Measurements from ENCODE around the gene ADD3.
"Not testable (repeated sequence)": the region's sequence is repeated elsewhere in the genome, so short reads cannot be mapped to it uniquely, and the experiment has no call there.

ADD3 gene

DNA sequence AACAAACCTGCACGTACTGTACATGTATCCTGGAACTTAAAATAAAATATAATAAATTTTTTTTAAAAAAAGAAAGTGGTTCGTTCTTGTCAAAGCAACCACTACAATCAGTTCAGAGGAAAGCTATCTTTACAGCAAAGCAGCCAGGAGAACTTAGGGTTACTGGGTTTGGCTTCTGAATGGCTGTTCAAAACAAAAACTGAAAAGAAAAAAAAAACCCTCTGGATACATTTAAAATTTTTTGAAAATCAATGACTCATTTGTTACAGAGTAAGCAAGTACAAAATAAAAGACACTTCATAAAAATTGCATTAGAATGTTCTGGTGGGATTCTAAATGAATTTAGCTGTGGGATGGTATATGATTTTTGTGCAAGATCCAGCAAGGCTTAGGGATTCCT, 28.6 kb upstream of the ADD3 start:
- H3K9ac ChIP-seq (ENCODE audit: low read length) = no peak overlapping the region
- H3K9me3 ChIP-seq (ENCODE audit: control insufficient read depth, low read depth, low read length) = no peaks in the 10 kb centered on the region
- no peak overlapping the region for H3K27ac ChIP-seq (ENCODE audit: low read length)
- H3K27me3 ChIP-seq (ENCODE audit: control insufficient read depth, insufficient read depth, low read length) = no peaks in the 10 kb centered on the region
- no peaks in the 10 kb centered on the region for H3K36me3 ChIP-seq (ENCODE audit: control insufficient read depth, low read depth, low read length)
- no peaks in the 10 kb centered on the region for H3K4me1 ChIP-seq (ENCODE audit: control insufficient read depth, low read depth, low read length)
- H3K4me3 ChIP-seq (ENCODE audit: low read length) = no peak overlapping the region

DNA sequence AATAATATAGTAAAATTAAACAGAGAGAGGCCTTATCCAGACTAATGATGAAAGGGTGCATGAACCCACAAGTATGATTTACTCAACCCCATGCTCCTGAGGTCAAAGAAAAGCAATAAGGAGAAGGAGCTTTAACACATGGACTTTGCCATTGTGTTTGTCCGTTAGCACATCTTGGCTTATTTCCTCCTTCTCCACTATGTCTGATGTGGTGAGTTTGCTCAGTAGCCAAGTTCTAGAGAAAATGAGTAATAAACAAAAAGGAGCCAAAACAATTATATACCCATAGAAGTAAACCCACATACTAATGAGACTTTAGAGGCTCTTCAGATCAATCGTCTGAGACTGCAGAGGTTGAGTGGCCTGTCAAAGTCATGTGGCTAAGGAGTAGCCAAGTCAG, 26.1 kb upstream of the ADD3 start:
- Histone ChIP-seq H3K27me3 (ENCODE audit: control insufficient read depth, insufficient read depth, low read length) (no peaks in the 10 kb centered on the region), H3K9me3 (ENCODE audit: control insufficient read depth, low read depth, low read length) (no peaks in the 10 kb centered on the region), H3K4me1 (ENCODE audit: control insufficient read depth, low read depth, low read length) (no peaks in the 10 kb centered on the region), H3K4me3 (ENCODE audit: low read length) (no peak overlapping the region), H3K9ac (ENCODE audit: low read length) (no peak overlapping the region), H3K36me3 (ENCODE audit: control insufficient read depth, low read depth, low read length) (no peaks in the 10 kb centered on the region), H3K27ac (ENCODE audit: low read length) (no peak overlapping the region)

DNA sequence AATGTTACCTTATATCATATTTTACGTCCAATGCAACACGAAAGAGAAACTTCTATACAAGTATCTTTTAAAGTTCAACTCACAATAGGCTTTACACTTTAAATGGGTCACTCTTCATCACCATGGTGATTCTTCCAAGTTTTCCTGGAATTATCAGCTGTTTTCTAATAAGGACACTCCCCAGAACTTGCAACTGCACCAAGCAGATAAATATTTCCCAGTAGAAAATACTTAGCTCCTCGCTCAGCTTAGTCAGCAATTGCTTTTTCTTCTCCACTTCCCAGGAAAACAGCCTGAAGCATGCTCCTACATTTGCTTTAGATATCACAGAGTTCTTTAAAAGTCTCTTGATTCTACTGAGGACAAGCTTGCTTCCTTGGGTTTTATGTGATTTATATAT, 25.7 kb upstream of the ADD3 start:
- Histone ChIP-seq H3K4me3 (ENCODE audit: low read length) (no peak overlapping the region), H3K4me1 (ENCODE audit: control insufficient read depth, low read depth, low read length) (no peaks in the 10 kb centered on the region)

DNA sequence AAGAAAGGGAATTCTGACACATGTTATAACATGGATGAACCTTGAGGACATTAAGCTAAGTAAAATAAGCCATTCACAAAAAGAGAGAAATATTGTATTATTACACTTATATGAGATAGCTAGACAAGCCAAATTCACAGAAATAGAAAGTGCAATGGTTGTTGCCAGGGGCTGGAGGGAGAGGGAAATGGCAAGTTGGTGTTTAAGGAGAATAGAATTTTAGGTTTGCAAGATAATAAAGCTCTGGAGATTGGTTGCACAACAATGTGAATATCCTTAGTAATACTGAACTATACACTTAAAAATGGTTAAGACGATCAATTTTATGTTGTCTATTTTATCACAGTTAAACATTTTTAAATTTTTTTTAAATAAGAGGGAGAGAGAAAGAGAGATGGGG, 25.0 kb upstream of the ADD3 start:
- Histone ChIP-seq H3K9ac (ENCODE audit: low read length) (no peak overlapping the region), H3K27ac (ENCODE audit: low read length) (no peak overlapping the region), H3K4me1 (ENCODE audit: control insufficient read depth, low read depth, low read length) (no peaks in the 10 kb centered on the region), H3K9me3 (ENCODE audit: control insufficient read depth, low read depth, low read length) (no peaks in the 10 kb centered on the region), H3K36me3 (ENCODE audit: control insufficient read depth, low read depth, low read length) (no peaks in the 10 kb centered on the region), H3K27me3 (ENCODE audit: control insufficient read depth, insufficient read depth, low read length) (no peaks in the 10 kb centered on the region), H3K4me3 (ENCODE audit: low read length) (no peak overlapping the region)

More for the DNA sequence above, 25.7 kb upstream of the ADD3 start:
- Histone ChIP-seq H3K27me3 (ENCODE audit: control insufficient read depth, insufficient read depth, low read length) (no peaks in the 10 kb centered on the region), H3K27ac (ENCODE audit: low read length) (no peak overlapping the region), H3K9ac (ENCODE audit: low read length) (no peak overlapping the region), H3K36me3 (ENCODE audit: control insufficient read depth, low read depth, low read length) (no peaks in the 10 kb centered on the region), H3K9me3 (ENCODE audit: control insufficient read depth, low read depth, low read length) (no peaks in the 10 kb centered on the region)

DNA sequence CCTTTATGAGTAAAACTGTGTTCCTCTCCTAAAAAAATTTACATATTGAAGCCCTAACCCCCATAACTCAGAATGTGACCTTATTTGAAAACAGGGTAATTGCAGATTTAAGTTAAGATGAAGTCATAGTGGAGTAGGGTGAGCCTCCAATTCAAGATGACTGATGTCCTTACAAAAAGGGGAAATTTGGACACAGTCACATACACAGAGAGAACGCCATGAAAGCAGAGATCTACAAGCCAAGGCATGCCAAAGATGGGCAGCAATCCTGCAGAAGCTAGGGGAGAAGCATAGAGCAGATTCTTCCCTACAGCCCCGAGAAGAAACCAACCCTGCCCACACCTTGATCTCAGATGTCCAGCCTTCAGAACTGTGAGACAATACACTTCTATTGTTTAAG, 23.8 kb upstream of the ADD3 start:
- no peaks in the 10 kb centered on the region for H3K9me3 ChIP-seq (ENCODE audit: control insufficient read depth, low read depth, low read length)
- H3K27ac ChIP-seq (ENCODE audit: low read length) = no peak overlapping the region
- no peak overlapping the region for H3K4me3 ChIP-seq (ENCODE audit: low read length)
- H3K4me1 ChIP-seq (ENCODE audit: control insufficient read depth, low read depth, low read length) = no peaks in the 10 kb centered on the region
- no peaks in the 10 kb centered on the region for H3K36me3 ChIP-seq (ENCODE audit: control insufficient read depth, low read depth, low read length)
- H3K27me3 ChIP-seq (ENCODE audit: control insufficient read depth, insufficient read depth, low read length) = no peaks in the 10 kb centered on the region
- H3K9ac ChIP-seq (ENCODE audit: low read length) = no peak overlapping the region

DNA sequence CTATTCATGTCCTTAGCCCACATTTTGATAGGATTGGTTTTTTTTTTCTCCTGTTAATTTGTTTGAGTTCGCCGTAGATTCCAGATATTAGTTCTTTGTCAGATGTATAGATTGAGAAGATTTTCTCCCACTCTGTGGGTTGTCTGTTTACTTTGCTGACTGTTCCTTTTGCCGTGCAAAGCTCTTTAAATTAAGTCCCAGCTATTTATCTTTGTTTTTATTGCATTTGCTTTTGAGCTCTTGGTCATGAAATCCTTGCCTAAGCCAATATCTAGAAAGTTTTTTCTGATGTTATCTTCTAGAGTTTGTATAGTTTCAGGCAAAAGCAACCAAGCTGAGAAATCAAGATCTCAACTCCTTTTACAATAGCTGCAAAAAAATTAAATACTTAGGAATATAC, 22.0 kb upstream of the ADD3 start:
- not testable (repeated sequence) for H3K27ac ChIP-seq (ENCODE audit: low read length); H3K9ac ChIP-seq (ENCODE audit: low read length); H3K4me1 ChIP-seq (ENCODE audit: control insufficient read depth, low read depth, low read length); H3K27me3 ChIP-seq (ENCODE audit: control insufficient read depth, insufficient read depth, low read length); H3K36me3 ChIP-seq (ENCODE audit: control insufficient read depth, low read depth, low read length); H3K9me3 ChIP-seq (ENCODE audit: control insufficient read depth, low read depth, low read length); H3K4me3 ChIP-seq (ENCODE audit: low read length)

DNA sequence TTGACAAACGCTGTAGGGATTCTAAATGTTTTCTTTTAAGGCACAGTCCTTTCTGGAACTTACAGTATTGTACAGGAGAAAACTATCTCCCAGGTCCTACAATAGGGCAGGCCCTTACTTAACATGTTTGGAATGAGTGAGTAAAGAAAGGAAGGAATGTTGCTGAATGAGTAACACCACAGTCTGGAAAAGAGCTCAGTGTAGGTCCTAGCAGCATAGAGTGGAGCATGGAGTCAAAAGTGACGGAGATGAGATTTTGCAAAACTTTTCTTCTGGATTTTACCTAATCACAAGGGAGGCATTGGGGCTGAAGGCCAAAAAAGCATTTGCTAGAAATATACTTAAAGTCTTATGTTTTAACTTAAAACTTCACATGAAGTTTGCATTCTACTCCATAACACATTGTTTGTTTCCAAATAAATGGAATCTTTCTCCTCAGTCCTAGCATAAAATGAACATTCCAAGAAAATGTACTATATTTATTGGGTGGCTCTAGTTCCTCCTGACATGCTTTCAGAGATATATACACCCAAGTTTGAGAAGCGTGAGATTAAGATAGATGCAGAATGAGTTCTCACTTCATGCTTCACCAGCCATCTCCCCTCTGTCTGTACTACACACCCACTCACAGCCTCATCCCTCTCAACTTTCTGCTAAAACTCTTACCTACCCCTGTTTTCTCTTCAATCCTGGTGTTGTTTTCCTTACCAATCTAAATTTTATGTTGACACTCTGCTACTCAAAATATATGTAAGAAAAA, 20.2 kb upstream of the ADD3 start:
- H3K9me3 ChIP-seq (ENCODE audit: control insufficient read depth, low read depth, low read length) = no peaks in the 10 kb centered on the region
- no peaks in the 10 kb centered on the region for H3K4me1 ChIP-seq (ENCODE audit: control insufficient read depth, low read depth, low read length)
- H3K27me3 ChIP-seq (ENCODE audit: control insufficient read depth, insufficient read depth, low read length) = no peaks in the 10 kb centered on the region
- H3K4me3 ChIP-seq (ENCODE audit: low read length) = no peak overlapping the region
- no peak overlapping the region for H3K9ac ChIP-seq (ENCODE audit: low read length)
- no peak overlapping the region for H3K27ac ChIP-seq (ENCODE audit: low read length)
- no peaks in the 10 kb centered on the region for H3K36me3 ChIP-seq (ENCODE audit: control insufficient read depth, low read depth, low read length)

DNA sequence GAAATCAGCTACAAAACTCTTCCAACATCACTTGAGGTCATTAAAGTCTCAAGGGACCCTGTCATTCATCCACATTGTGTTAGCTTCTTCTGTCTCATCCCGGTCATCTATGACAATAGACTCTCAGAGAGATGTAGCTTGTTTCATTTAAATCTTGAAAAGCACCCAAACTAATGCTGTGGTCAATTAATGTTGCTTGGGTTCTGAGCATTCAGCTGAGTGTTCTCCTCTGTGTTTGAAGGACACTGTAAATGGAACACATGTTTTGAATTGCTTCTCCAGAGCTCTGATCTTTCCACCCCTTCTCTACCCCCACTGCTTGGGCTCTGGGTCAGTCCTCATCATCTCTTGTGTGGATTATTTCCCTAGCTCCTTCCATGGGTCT, 19.6 kb upstream of the ADD3 start:
- Histone ChIP-seq H3K9ac (ENCODE audit: low read length) (no peak overlapping the region), H3K4me1 (ENCODE audit: control insufficient read depth, low read depth, low read length) (no peaks in the 10 kb centered on the region), H3K36me3 (ENCODE audit: control insufficient read depth, low read depth, low read length) (no peaks in the 10 kb centered on the region), H3K27ac (ENCODE audit: low read length) (no peak overlapping the region), H3K9me3 (ENCODE audit: control insufficient read depth, low read depth, low read length) (no peaks in the 10 kb centered on the region), H3K27me3 (ENCODE audit: control insufficient read depth, insufficient read depth, low read length) (no peaks in the 10 kb centered on the region), H3K4me3 (ENCODE audit: low read length) (no peak overlapping the region)

DNA sequence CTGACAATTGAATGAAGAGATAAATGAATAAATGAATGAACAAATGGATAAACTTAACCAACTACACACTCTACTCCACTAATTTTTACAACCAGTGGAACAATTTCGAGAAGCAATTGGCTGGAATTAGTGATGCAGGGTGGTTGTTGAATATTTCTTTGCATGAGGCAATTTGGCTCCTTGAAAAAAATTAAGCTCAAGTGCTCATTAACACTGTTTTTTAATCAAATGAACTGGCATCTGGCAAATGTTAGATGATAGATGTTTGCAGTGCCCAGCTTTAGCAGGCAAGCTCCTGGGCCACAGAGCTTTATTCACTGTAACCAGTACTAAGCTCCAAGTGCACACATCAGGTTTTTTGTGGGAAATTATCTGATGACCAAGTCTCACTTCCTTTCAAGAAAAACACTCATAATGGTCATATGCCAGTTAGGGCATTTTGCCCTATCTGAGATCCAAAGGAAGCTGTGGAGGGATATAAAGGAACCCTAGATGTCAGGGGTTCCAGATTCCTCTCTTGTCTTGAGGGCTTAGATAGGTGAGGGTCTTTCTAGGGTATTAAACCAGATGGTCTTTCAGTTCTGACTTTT, 16.4 kb upstream of the ADD3 start:
- Histone ChIP-seq H3K9ac (ENCODE audit: low read length) (no peak overlapping the region), H3K27me3 (ENCODE audit: control insufficient read depth, insufficient read depth, low read length) (no peaks in the 10 kb centered on the region), H3K4me1 (ENCODE audit: control insufficient read depth, low read depth, low read length) (no peaks in the 10 kb centered on the region), H3K36me3 (ENCODE audit: control insufficient read depth, low read depth, low read length) (no peaks in the 10 kb centered on the region), H3K27ac (ENCODE audit: low read length) (no peak overlapping the region), H3K4me3 (ENCODE audit: low read length) (no peak overlapping the region), H3K9me3 (ENCODE audit: control insufficient read depth, low read depth, low read length) (no peaks in the 10 kb centered on the region)

DNA sequence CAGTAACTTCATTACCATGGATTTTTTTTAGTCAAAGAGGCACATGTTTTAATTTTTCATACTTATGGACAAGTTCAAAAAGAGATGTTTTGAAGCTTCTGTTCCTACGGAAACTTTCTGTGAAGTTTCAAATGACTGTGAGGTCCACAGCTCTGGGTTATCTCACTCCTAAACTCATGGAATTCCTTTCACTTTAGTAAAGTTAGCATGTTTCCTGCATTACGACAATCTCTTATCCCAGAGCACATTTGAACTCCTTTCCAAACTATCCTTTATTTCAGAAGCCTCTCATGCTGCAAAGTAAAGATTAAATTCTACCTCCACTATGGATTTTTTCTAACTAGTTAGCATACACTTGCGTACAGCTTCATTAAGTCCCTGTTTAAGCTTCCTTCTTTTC, 15.3 kb upstream of the ADD3 start:
- Histone ChIP-seq H3K9ac (ENCODE audit: low read length) (no peak overlapping the region), H3K27ac (ENCODE audit: low read length) (no peak overlapping the region), H3K4me1 (ENCODE audit: control insufficient read depth, low read depth, low read length) (no peaks in the 10 kb centered on the region), H3K27me3 (ENCODE audit: control insufficient read depth, insufficient read depth, low read length) (no peaks in the 10 kb centered on the region), H3K4me3 (ENCODE audit: low read length) (no peak overlapping the region), H3K9me3 (ENCODE audit: control insufficient read depth, low read depth, low read length) (no peaks in the 10 kb centered on the region), H3K36me3 (ENCODE audit: control insufficient read depth, low read depth, low read length) (no peaks in the 10 kb centered on the region)

DNA sequence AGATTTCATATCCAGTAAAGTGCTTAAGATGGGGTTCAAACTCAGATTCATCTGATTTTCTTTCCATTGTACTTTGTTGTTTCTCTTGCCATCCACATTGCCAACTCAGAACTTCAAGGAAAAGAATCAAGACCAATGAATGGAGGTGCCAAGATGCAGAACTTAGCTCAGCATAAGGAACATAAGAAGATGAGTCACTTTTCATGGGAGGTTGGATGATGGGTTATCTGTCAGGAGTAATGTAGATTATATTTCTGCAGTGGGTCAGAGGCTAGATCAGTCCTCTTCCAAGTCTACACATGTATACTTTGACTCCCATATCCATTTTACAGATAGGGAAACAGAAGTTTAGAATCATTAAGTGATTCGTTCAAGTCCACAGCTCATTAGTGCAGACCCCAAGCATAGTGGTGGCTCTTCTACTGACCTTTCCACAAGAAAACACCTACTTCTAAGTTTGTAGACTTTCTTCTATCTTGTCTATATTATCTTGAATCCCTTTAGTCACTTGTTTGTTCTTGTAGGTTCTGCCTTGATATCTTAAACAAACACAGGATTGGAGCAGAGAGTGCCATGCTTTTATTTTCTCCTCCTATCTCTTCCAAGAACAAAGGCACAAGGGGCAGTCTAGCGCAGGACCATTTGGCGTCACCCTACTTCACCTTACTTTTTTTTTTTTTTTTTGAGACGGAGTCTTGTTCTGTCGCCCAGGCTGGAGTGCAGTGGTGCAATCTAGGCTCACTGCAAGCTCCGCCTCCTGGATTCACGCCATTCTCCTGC, 14.0 kb upstream of the ADD3 start:
- no peaks in the 10 kb centered on the region for H3K4me1 ChIP-seq (ENCODE audit: control insufficient read depth, low read depth, low read length)
- no peaks in the 10 kb centered on the region for H3K36me3 ChIP-seq (ENCODE audit: control insufficient read depth, low read depth, low read length)
- no peak overlapping the region for H3K9ac ChIP-seq (ENCODE audit: low read length)
- H3K9me3 ChIP-seq (ENCODE audit: control insufficient read depth, low read depth, low read length) = no peaks in the 10 kb centered on the region
- no peaks in the 10 kb centered on the region for H3K27me3 ChIP-seq (ENCODE audit: control insufficient read depth, insufficient read depth, low read length)
- H3K27ac ChIP-seq (ENCODE audit: low read length) = no peak overlapping the region
- no peak overlapping the region for H3K4me3 ChIP-seq (ENCODE audit: low read length)
